H1 (cell line): ENCODE data around the gene LPCAT1.

Source experiments
- CREB1 ChIP-seq: IDR thresholded peaks from 2 replicates; pipeline ENCODE4 v1.6.1; 2012; ENCODE audit warnings: inconsistent platforms
- EZH2 ChIP-seq: fragments of 200-600 bp; sonication (generic); IDR thresholded peaks from 2 replicates; pipeline ENCODE4 v1.7.1; 2012; ENCODE audit warnings: low read depth, mild to moderate bottlenecking, moderate library complexity, low read length, inconsistent platforms; ENCODE audit not compliant: severe bottlenecking
- FOSL1 ChIP-seq: IDR thresholded peaks from 2 replicates; pipeline ENCODE4 v1.6.1; 2011; ENCODE audit warnings: mild to moderate bottlenecking, low read depth, low read length, moderate library complexity; ENCODE audit not compliant: insufficient read depth
- HDAC2 ChIP-seq, 2 experiments: fragments of 300-600 bp in 1 of 2; sonication (generic) in 1 of 2; IDR thresholded peaks; 2 replicates each; pipeline ENCODE4 v1.6.1; 2011 to 2012; ENCODE audit warnings: low read depth in 2 of 2, low read length in 2 of 2, mild to moderate bottlenecking in 2 of 2, moderate library complexity in 2 of 2, borderline replicate concordance in 1 of 2, inconsistent platforms in 1 of 2
- SP1 ChIP-seq: IDR thresholded peaks from 2 replicates; pipeline ENCODE4 v1.6.1; 2011; ENCODE audit warnings: low read depth, low read length
- ZNF274 ChIP-seq: IDR thresholded peaks from 2 replicates; pipeline ENCODE4 v1.7.0; 2012; ENCODE audit warnings: low read length, borderline replicate concordance; ENCODE audit errors: extremely low read depth
- TF ChIP-seq, protein P1 (sequence below), 3 experiments: IDR thresholded peaks; 1 replicate in 2 of 3; 2 replicates in 1 of 3; pipeline versions ENCODE4 v1.5.1 to v1.6.1; 2011; ENCODE audit warnings: low read length in 3 of 3, mild to moderate bottlenecking in 3 of 3, inconsistent platforms in 2 of 3, low read depth in 1 of 3, moderate library complexity in 1 of 3; ENCODE audit not compliant: insufficient read depth in 1 of 3; ENCODE audit errors: control extremely low read depth in 1 of 3

- TF ChIP-seq EZH2: no peak
- TF ChIP-seq, protein P1, sequence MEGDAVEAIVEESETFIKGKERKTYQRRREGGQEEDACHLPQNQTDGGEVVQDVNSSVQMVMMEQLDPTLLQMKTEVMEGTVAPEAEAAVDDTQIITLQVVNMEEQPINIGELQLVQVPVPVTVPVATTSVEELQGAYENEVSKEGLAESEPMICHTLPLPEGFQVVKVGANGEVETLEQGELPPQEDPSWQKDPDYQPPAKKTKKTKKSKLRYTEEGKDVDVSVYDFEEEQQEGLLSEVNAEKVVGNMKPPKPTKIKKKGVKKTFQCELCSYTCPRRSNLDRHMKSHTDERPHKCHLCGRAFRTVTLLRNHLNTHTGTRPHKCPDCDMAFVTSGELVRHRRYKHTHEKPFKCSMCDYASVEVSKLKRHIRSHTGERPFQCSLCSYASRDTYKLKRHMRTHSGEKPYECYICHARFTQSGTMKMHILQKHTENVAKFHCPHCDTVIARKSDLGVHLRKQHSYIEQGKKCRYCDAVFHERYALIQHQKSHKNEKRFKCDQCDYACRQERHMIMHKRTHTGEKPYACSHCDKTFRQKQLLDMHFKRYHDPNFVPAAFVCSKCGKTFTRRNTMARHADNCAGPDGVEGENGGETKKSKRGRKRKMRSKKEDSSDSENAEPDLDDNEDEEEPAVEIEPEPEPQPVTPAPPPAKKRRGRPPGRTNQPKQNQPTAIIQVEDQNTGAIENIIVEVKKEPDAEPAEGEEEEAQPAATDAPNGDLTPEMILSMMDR (IDR thresholded peaks at IDR 0.05; ENCODE audit: control extremely low read depth in 1 of 3, insufficient read depth in 1 of 3, low read depth in 1 of 3, low read length in 3 of 3): no peak
- no peak for TF ChIP-seq ZNF274
- no peak for TF ChIP-seq HDAC2 (IDR thresholded peaks at IDR 0.05; ENCODE audit: borderline replicate concordance in 1 of 2, low read depth in 2 of 2, low read length in 2 of 2)
- TF ChIP-seq CREB1: no peak
- TF ChIP-seq SP1: no peak
- no peak for TF ChIP-seq FOSL1
These were observed 50.7 kb downstream of the LPCAT1 start for GRCh38 chr5:1472964-1473628.
